GM19463 (cell line): ENCODE data around the gene WSCD2.

Source experiments
- ATAC-seq: cut with Tn5 transposase; IDR thresholded peaks from one replicate; pipeline ENCODE4 v1.9.1; 2021; ENCODE audit warnings: mild to moderate bottlenecking, moderate library complexity; ENCODE audit not compliant: unreplicated experiment

The WSCD2 gene

GRCh38 chr12:108126212-108126611 is 2.9 kb upstream of the WSCD2 start:
- ATAC-seq = no peak

- no peak for ATAC-seq
Measured at GRCh38 chr12:108126990-108127501, 2.0 kb upstream of the WSCD2 start.

- ATAC-seq = no peak
Measured at GRCh38 chr12:108127654-108128053, 1.4 kb upstream of the WSCD2 start.

GRCh38 chr12:108128221-108129016 is 669 bp upstream of the WSCD2 start:
- no peak for ATAC-seq

GRCh38 chr12:108131035-108131434 is 1.9 kb downstream of the WSCD2 start:
- no peak for ATAC-seq

GRCh38 chr12:108131657-108132126 is 2.6 kb downstream of the WSCD2 start:
- ATAC-seq = no peak

GRCh38 chr12:108133482-108133881 is 4.4 kb downstream of the WSCD2 start:
- ATAC-seq = no peak

- ATAC-seq = no peak
Measured at GRCh38 chr12:108134744-108135143, 5.7 kb downstream of the WSCD2 start.

GRCh38 chr12:108135627-108136026 is 6.5 kb downstream of the WSCD2 start:
- ATAC-seq = no peak

- no peak for ATAC-seq
Measured at GRCh38 chr12:108136697-108137096, 7.6 kb downstream of the WSCD2 start.

- no peak for ATAC-seq
Measured at GRCh38 chr12:108139454-108139853, 10.4 kb downstream of the WSCD2 start.

- ATAC-seq = no peak
Measured at GRCh38 chr12:108140501-108140900, 11.4 kb downstream of the WSCD2 start.

- ATAC-seq = no peak
Measured at GRCh38 chr12:108141600-108142130, 12.6 kb downstream of the WSCD2 start.

GRCh38 chr12:108143144-108143543 is 14.1 kb downstream of the WSCD2 start:
- no peak for ATAC-seq

GRCh38 chr12:108144080-108144479 is 15.0 kb downstream of the WSCD2 start:
- no peak for ATAC-seq

GRCh38 chr12:108145011-108145410 is 15.9 kb downstream of the WSCD2 start:
- no peak for ATAC-seq

- ATAC-seq = no peak
Measured at GRCh38 chr12:108146035-108146893, 17.2 kb downstream of the WSCD2 start.

GRCh38 chr12:108147279-108147678 is 18.2 kb downstream of the WSCD2 start:
- no peak for ATAC-seq

GRCh38 chr12:108148521-108149074 is 19.5 kb downstream of the WSCD2 start:
- no peak for ATAC-seq

- ATAC-seq = no peak
Measured at GRCh38 chr12:108150436-108150835, 21.3 kb downstream of the WSCD2 start.

- ATAC-seq = no peak
Measured at GRCh38 chr12:108151533-108152169, 22.6 kb downstream of the WSCD2 start.
